Measurements from ENCODE around the gene PDPK1.

Gene PDPK1

GRCh38 chr16:2537451-2538379 is at the start of gene PDPK1:
Gene PDPK1 (plus strand): TSS chr16:2538021. CDS start chr16:2538113, 92 bp downstream.
- DNase-seq (ENCODE audit: low spot score) = peak; percentile 97

DNA sequence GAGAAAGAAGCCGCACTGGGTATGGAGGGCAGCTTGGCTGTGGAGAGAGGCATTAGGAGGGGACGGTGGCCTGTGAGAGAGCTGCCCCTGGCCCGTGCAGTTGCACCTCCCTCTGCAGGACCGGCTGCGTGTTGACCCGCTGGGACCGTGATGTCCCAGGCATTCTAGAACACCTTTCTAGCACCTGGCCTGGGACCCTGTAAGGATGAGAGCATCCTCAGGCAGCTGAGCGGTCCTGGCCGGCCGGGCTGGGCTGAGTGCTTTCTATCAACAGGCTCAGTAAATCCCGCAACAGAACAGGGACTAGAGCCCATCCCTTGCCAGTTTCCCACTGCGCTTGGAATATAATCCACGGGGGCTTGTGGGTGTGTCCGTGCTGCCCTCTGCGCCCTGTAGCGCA is 48.2 kb upstream of the PDPK1 start:
- DNase-seq (ENCODE audit: low spot score) = no peak

DNA sequence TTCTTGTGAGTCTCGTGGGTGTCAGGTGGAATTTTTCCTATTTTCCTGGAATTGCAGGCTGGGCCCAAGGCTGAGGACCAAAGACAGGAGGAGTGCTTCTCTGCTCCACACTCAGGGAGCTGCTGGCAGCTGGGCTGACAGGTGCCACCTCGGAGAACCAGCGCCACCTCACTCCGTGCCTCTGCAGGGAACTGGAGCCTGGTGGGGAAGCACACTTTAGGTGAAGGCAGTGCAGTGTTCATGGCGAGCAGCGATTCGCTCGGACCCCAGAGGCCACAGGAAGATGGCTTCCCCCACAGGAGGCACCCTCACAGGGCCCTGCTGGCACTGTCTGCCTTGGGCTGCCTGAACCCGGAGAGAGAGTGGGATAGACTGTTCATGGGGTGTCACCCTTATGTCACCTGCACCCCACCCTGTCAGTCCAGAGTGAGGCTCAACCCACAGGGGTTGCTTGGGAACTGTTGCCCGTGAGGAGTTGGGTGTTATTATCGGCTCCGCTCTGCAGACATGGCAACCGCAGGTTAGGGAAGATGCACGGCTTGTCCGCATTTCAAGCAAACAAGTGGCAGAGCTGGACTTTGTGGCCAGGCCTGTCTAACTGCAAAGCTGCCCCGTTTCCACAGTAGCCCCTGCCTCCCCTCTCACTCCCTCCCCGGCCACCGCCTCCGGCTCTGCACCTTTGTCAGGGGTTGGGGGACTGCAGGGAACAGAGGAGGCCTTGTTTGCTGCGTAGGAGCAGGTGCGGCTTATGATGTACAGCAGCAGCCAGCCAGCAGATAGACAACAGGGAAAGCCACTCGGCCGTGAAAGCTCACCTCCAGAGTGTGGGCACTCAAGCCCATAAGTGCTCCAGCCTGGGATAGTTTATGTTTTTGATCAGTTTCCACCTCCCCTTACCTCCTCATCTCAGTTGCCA is 47.4 kb upstream of the PDPK1 start:
- no peak for DNase-seq (ENCODE audit: low spot score)

GRCh38 chr16:2492292-2492691 is 45.5 kb upstream of the PDPK1 start:
- no peak for DNase-seq (ENCODE audit: low spot score)

DNA sequence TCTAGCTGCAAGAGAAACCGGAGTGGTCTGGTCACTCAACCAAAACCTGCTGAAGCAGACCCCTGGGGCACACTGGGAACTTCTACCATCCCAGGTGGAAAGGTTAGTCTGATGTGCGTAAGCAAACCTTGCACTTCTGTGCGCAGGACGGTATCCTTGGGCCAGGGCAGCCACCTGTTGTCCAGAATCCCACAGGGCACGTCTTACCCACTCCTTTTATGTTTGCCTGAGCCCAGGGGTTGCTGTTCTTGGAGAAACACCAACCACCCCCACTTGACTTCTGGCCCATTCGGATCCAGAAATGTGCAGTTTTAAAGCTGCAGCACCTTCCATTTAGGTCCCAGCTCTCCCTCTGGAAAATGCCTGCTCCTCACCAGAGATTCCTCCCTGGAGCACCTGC is 44.2 kb upstream of the PDPK1 start:
- DNase-seq (ENCODE audit: low spot score) = no peak

GRCh38 chr16:2494616-2495015 is 43.2 kb upstream of the PDPK1 start:
- no peak for DNase-seq (ENCODE audit: low spot score)

- no peak for DNase-seq (ENCODE audit: low spot score)
Measured at GRCh38 chr16:2495041-2495440, 42.8 kb upstream of the PDPK1 start.

- DNase-seq (ENCODE audit: low spot score) = no peak
Measured at GRCh38 chr16:2496223-2497115, 41.4 kb upstream of the PDPK1 start.

DNA sequence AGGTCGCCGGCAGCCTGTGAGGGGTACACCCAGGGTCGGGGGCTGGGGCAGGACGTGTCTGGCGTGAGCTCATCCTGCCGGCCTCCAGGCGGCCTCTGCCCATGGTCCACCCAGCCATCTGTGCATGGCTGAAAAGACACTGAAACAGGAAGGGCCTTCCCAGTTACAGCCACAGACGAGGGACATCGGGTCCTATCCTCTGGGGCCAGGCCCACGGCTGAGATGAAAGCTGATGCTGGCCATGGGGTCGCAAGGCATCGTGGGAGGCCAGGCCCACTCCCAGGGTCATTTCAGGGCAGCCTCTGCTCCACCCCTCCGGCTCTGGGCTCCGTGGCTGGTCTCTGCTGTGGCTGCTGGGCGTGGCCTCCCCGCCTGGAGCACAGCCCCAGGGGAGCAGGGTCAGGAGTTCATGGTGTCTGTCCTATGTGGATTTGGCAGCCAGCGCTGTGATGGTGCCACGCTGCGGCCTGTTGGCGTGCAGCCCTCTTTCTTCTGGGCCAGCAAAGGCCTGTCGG is 40.6 kb upstream of the PDPK1 start:
- peak; percentile 74 for DNase-seq (ENCODE audit: low spot score)

DNA sequence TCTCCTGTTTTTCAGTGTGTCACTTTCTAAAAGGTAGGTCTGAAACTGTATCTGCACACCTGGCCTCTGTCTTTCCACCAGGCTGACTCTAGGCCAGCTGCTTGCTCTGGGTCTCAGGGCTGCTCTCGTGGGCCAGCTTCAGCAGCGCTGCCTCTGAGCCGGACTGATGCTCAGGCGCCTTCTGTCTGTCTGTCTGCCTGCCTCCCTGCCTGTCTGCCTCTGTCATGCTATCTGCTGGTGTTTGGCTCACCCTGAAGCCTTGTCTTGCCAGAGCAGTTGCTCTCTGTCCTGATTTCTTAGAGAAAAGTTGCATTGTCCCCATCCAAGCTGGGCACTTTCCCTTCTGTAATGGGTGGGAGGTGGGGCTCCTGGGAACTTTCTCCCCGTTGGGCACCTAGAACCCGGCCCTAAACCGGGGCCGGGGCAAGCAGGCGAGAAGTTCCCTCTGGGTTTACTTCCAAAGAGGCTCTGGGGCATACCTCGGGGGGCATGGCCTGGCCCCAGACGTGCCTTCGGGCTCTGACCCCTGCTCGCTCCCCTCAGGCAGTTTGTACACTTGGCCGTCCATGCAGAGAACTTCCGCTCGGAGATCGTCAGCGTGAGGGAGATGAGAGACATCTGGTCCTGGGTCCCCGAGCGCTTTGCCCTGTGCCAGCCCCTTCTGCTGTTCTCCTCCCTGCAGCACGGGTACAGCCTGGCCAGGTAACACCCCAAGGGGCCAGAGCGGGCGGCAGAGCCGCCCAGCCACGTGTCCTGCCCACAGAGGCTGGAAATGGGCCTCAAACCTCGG is 39.9 kb upstream of the PDPK1 start:
- DNase-seq (ENCODE audit: low spot score) = no peak

DNA sequence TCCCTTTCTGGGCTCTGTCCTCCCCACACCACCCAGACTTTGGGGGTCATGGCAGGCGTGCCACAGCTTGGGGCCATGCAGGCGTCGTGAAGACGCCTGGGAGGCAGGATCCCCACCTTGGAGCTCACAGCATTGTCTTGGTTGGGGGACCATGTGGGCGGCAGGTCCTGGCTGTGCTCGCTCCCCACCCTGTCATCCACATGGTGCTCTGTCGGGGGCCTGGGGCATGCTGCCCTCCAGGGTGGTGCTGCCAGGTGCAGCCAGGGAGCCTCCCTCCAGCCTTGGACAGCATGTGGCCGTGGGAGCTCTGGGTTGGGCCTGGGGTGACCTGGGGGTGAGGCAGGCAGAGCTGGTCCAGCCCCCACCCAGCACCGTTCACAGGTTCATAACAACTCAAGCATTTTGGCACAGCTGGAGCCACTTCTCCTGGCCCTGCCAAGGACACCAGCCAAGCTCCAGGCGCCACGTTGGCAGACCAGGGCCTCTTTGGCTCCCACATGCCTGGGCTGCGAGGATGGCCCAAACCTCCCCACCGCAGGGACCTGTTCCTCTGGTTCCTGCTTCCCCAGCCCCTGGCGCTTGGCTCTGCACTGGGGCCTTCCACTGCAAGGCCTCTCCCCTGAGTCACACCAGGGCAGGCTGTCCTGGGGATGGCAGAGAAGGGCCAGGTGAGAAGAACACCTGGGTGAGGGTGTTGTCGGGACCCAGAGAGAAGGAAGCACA is 39.1 kb upstream of the PDPK1 start:
- no peak for DNase-seq (ENCODE audit: low spot score)

- no peak for DNase-seq (ENCODE audit: low spot score)
Measured at GRCh38 chr16:2499454-2499853, 38.4 kb upstream of the PDPK1 start.

- DNase-seq (ENCODE audit: low spot score) = no peak
Measured at GRCh38 chr16:2499890-2500429, 37.9 kb upstream of the PDPK1 start.

- DNase-seq (ENCODE audit: low spot score) = no peak
Measured at GRCh38 chr16:2500430-2500917, 37.3 kb upstream of the PDPK1 start.

- peak; percentile 90 for DNase-seq (ENCODE audit: low spot score)
Measured at GRCh38 chr16:2500918-2501750, 36.7 kb upstream of the PDPK1 start.

DNA sequence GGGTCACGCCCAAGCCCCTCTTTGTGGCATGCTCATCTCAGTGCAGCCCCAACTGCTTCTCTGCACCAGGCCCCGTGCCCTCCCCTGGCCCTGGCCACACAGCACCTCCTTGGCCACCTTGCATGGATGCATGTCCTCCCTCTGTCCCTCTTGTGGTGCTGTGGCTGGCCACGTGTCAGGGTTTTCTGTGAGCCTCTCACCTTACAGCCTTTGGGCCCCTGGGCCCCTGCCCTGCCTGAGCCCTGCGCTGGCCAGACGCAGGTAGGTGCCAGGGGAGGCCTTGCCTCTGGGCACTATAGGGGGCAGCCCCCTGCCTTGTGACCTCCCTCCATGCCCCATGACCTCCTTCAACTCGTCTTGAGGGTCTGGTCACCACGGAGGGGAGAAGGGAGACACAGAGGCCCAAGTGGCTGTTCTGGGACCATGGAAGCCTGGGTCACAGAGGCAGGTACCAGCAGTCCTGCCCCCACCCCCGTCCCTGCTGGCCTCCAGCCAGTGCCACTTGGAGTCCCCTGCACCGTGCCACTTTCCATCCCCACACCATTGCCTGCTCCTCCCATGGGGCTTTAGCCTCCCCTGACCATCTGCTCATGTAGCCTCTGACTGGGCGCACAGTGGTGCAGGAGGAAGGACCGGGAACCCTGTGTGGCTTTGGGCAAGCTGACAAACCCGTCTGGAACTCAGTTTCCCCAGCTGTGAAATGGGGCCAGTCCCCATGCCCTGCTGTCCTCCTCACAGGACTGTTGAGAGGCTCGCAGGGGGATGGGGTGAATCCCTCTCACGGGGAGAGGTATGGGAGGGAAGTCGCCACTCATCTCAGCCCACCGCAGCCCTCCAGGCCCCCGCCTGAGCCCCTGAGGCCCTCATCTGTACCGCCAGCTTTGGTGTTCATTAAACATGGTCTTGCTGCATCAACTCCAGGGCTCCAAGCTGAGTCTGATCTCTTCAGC is 35.6 kb upstream of the PDPK1 start:
- DNase-seq (ENCODE audit: low spot score) = no peak

- DNase-seq (ENCODE audit: low spot score) = no peak
Measured at GRCh38 chr16:2505695-2506094, 32.1 kb upstream of the PDPK1 start.

Measured in GM03348 (cell line).